HCT116 (cell line): Measurements from ENCODE around the gene ACTL10. TPM values are rescaled to one million over a fixed set of nuclear protein-coding genes. Genes with fewer than 3 reads are reported as not detected.

ENCODE experiments used
- ATAC-seq: fragments of 200-7000 bp; cut with Tn5 transposase; 2 replicates; pipeline ENCODE4 v1.9.1; 2020; ENCODE audit warnings: mild to moderate bottlenecking, moderate library complexity
- BruUV-seq: library from RNA; stranded (reverse); fragments of 400-500 nt; replicated peaks from 2 replicates; lab custom pipeline; 2021; lab: Mats Ljungman, UMichigan
- CTCF ChIA-PET: fragments of 300-600 bp; sonication (Branson Sonifier 250); formaldehyde crosslinking; loops from one replicate; lab custom pipeline; 2021; ENCODE audit warnings: antibody characterized with exemption; lab: Charles Lee
- POLR2A ChIA-PET: fragments of 300-600, 350-600 bp; sonication (Branson Sonifier 250); formaldehyde crosslinking; loops from one replicate; lab custom pipeline; 2021; ENCODE audit warnings: antibody characterized with exemption; lab: Charles Lee
- RAD21 ChIA-PET, 2 experiments: fragments of 300-600 bp; sonication (Branson Sonifier 250); formaldehyde crosslinking; loops; one replicate each; lab custom pipeline; 2023; ENCODE audit warnings: low total read pairs in 2 of 2; ENCODE audit not compliant: uncharacterized antibody in 2 of 2, unreplicated experiment in 2 of 2, low non-redundant PET in 1 of 2; lab: Charles Lee
- DNase-seq: peaks from one replicate; pipeline ENCODE4 v3.0.0-alpha.2; 2010; ENCODE audit warnings: low read depth, low spot score
- H2AFZ ChIP-seq: fragments of 200-600 bp; shearing (Covaris generic), sonication (generic); 2 replicates; pipeline ENCODE4 v1.6.1; 2017; ENCODE audit warnings: low read depth, mixed run types, mixed read lengths, antibody characterized with exemption, low read length; ENCODE audit not compliant: poor library complexity, severe bottlenecking
- H3K27ac ChIP-seq: 2 replicates; pipeline ENCODE4 v1.5.1; 2012; ENCODE audit warnings: low read depth, low read length
- H3K27me3 ChIP-seq: fragments of 200-600 bp; sonication (generic); 2 replicates; pipeline ENCODE4 v1.6.1; 2016; ENCODE audit warnings: mixed run types, low read length, mixed read lengths; ENCODE audit not compliant: insufficient read depth
- H3K36me3 ChIP-seq, 2 experiments: fragments of 200-500 bp in 1 of 2; fragments of 200-600 bp in 1 of 2; sonication (Bioruptor generic) in 1 of 2; sonication (generic) in 1 of 2; 2 replicates each; pipeline versions ENCODE4 v1.5.1 to v1.6.1; 2014 to 2016; ENCODE audit warnings: low read length in 2 of 2, inconsistent platforms in 1 of 2, mixed read lengths in 1 of 2, mixed run types in 1 of 2; ENCODE audit not compliant: insufficient read depth in 2 of 2, control insufficient read depth in 1 of 2
- H3K4me1 ChIP-seq, 2 experiments: fragments of 200-600 bp in 1 of 2; sonication (generic) in 1 of 2; 2 replicates each; pipeline versions ENCODE4 v1.5.1 to v1.6.1; 2012 to 2017; ENCODE audit warnings: low read length in 2 of 2, inconsistent platforms in 1 of 2, mild to moderate bottlenecking in 1 of 2, mixed read lengths in 1 of 2, mixed run types in 1 of 2, moderate library complexity in 1 of 2; ENCODE audit not compliant: insufficient read depth in 2 of 2, control insufficient read depth in 1 of 2
- H3K4me2 ChIP-seq: fragments of 200-600 bp; sonication (generic); 2 replicates; pipeline ENCODE4 v1.6.1; 2017; ENCODE audit warnings: mixed run types, low read length, mixed read lengths
- H3K4me3 ChIP-seq, 2 experiments: fragments of 200-600 bp in 1 of 2; sonication (generic) in 1 of 2; replicated peaks in 1 of 2; 2 replicates each; pipeline ENCODE4 v1.5.1; 2011 to 2016; ENCODE audit warnings: low read length in 2 of 2, control low read depth in 1 of 2, low read depth in 1 of 2, mild to moderate bottlenecking in 1 of 2, mixed read lengths in 1 of 2, mixed run types in 1 of 2
- H3K79me2 ChIP-seq: fragments of 200-600 bp; sonication (generic); 2 replicates; pipeline ENCODE4 v1.6.1; 2017; ENCODE audit warnings: mild to moderate bottlenecking, mixed run types, low read length, moderate library complexity, mixed read lengths; ENCODE audit not compliant: insufficient read depth
- H3K9ac ChIP-seq: fragments of 200-600 bp; sonication (generic); 2 replicates; pipeline ENCODE4 v1.6.1; 2016; ENCODE audit warnings: low read length, mixed read lengths
- H3K9me2 ChIP-seq: fragments of 200-600 bp; sonication (generic), shearing (Covaris generic); 2 replicates; pipeline ENCODE4 v1.6.1; 2017; ENCODE audit warnings: mixed run types, mild to moderate bottlenecking, moderate library complexity; ENCODE audit not compliant: insufficient read depth
- H3K9me3 ChIP-seq, 2 experiments: fragments of 200-500 bp in 1 of 2; fragments of 200-600 bp in 1 of 2; sonication (Bioruptor generic) in 1 of 2; sonication (generic) in 1 of 2; 2 replicates each; pipeline ENCODE4 v1.6.1; 2014 to 2017; ENCODE audit warnings: low read length in 2 of 2, mixed read lengths in 2 of 2, inconsistent platforms in 1 of 2, low read depth in 1 of 2, mild to moderate bottlenecking in 1 of 2, mixed run types in 1 of 2, moderate library complexity in 1 of 2; ENCODE audit not compliant: control insufficient read depth in 1 of 2, insufficient read depth in 1 of 2
- H4K20me1 ChIP-seq: fragments of 200-600 bp; sonication (generic), shearing (Covaris generic); 2 replicates; pipeline ENCODE4 v1.6.1; 2017; ENCODE audit warnings: mixed run types, mild to moderate bottlenecking, moderate library complexity; ENCODE audit not compliant: insufficient read depth
- CBX3 ChIP-seq: IDR thresholded peaks from 2 replicates; pipeline ENCODE4 v1.6.1; 2012; ENCODE audit warnings: low read depth
- CEBPB ChIP-seq: IDR thresholded peaks from 2 replicates; pipeline ENCODE4 v1.6.1; 2012; ENCODE audit warnings: low read depth
- ELF1 ChIP-seq: IDR thresholded peaks from 2 replicates; pipeline ENCODE4 v1.6.1; 2012; ENCODE audit warnings: low read depth, borderline replicate concordance
- EZH2 ChIP-seq: fragments of 200-600 bp; sonication (generic); IDR thresholded peaks from 2 replicates; pipeline ENCODE4 v1.6.1; 2017; ENCODE audit warnings: antibody characterized with exemption, mixed run types
- EZH2phosphoT487 ChIP-seq: fragments of 200-600 bp; IDR thresholded peaks from 2 replicates; pipeline ENCODE4 v1.6.1; 2018; ENCODE audit warnings: antibody characterized with exemption, borderline replicate concordance
- FOSL1 ChIP-seq: IDR thresholded peaks from 2 replicates; pipeline ENCODE4 v1.6.1; 2012; ENCODE audit warnings: low read depth
- JUND ChIP-seq: IDR thresholded peaks from 2 replicates; pipeline ENCODE4 v1.6.1; 2012
- POLR2A ChIP-seq: IDR thresholded peaks from 2 replicates; pipeline ENCODE4 v1.7.0; 2011; ENCODE audit warnings: borderline replicate concordance; ENCODE audit not compliant: insufficient read depth, insufficient read length; ENCODE audit errors: extremely low read depth
- POLR2AphosphoS5 ChIP-seq: IDR thresholded peaks from 2 replicates; pipeline ENCODE4 v1.6.1; 2011; ENCODE audit warnings: mild to moderate bottlenecking, low read depth, low read length, moderate library complexity
- SIN3A ChIP-seq: IDR thresholded peaks from 2 replicates; pipeline ENCODE4 v1.6.1; 2012; ENCODE audit warnings: low read depth
- SRF ChIP-seq: IDR thresholded peaks from 2 replicates; pipeline ENCODE4 v1.6.1; 2012; ENCODE audit warnings: low read depth
- TCF7L2 ChIP-seq: IDR thresholded peaks from 2 replicates; pipeline ENCODE4 v1.7.0; 2011; ENCODE audit warnings: borderline replicate concordance, inconsistent platforms; ENCODE audit not compliant: insufficient read depth, insufficient read length; ENCODE audit errors: extremely low read depth
- YY1 ChIP-seq: IDR thresholded peaks from 2 replicates; pipeline ENCODE4 v1.6.1; 2011; ENCODE audit warnings: low read length, low read depth, moderate library complexity, mild to moderate bottlenecking; ENCODE audit not compliant: insufficient replicate concordance; ENCODE audit errors: extremely low read depth
- ZFX ChIP-seq: fragments of 450-650 bp; IDR thresholded peaks from 2 replicates; pipeline ENCODE4 v1.6.1; 2017
- ZNF274 ChIP-seq: fragments of 200-500 bp; sonication (Bioruptor generic); IDR thresholded peaks from 2 replicates; pipeline ENCODE4 v1.6.1; 2014; ENCODE audit warnings: mild to moderate bottlenecking, low read depth, low read length, inconsistent platforms
- intact Hi-C: fragments of 100-400 bp; cut with micrococcal nuclease; formaldehyde crosslinking; loops from 2 replicates; pipeline ENCODE4 v1.10.0; 2022
- total RNA-seq: library from RNA; stranded (reverse); gene quantifications from one replicate; pipeline ENCODE4 v1.2.1, GENCODE V29; 2021; ENCODE audit not compliant: unreplicated experiment
- TF ChIP-seq, protein P1 (sequence below): IDR thresholded peaks from 2 replicates; pipeline ENCODE4 v1.6.1; 2012
- TF ChIP-seq, protein P2 (sequence below), 3 experiments: fragments of 200-600 bp in 1 of 3; sonication (generic) in 1 of 3; IDR thresholded peaks in 2 of 3; conservative IDR thresholded peaks in 1 of 3; 2 replicates each; pipeline ENCODE4 v1.5.1; 2012 to 2017; ENCODE audit warnings: low read depth in 2 of 3, low read length in 2 of 3, antibody characterized with exemption in 1 of 3, borderline replicate concordance in 1 of 3, control low read depth in 1 of 3, mild to moderate bottlenecking in 1 of 3, mixed read lengths in 1 of 3, mixed run types in 1 of 3, moderate library complexity in 1 of 3; ENCODE audit not compliant: insufficient read depth in 1 of 3

Gene ACTL10
- total RNA-seq, 1 experiment from 2014 or later, result 0.22 TPM

DNA sequence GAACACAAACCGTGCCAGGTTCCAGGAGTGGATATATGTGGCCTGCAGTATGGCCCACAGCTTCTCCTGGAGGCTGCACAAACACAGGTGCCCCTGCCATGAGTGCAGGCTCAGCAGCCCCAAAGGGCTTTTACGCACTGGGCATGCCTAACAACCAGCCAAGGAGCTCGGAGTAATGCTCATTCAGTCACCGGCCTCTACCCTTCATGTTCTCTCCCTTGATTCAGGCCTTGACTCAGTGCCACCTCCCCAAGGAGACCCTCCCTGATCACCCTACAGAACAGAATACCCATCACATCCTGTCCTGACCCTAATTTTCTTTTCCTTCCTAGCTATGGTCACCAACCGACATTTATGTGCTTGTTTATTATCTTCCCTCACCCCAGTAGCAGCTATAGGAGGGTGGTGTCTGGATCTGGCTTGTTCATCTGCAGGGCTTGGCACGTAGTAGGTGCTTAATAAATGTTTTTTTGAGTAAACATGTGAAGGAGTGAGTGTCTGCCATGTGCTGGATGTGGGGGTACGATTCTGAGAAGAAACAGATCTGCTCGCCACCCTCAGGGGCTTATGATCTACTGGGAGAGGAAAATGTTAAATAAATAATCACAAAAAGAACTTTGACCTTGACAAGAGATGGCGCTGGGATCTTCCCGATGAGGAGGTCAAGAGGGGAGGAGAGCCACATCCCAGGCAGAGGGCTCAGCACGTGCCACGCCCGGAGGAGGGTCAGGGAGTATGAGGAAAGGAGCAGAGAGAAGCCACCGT is 44.1 kb downstream of the ACTL10 start:
- CTCF ChIA-PET, result no interaction called here
- intact Hi-C loops, result no loop called here
- Histone ChIP-seq H3K79me2 (no peaks in the 10 kb centered on the region), H3K4me2 (peak overlapping the region; percentile 38), H3K9ac (no peak overlapping the region), H3K9me3 (no peaks in the 10 kb centered on the region), H4K20me1 (no peaks in the 10 kb centered on the region), H3K9me2 (no peaks in the 10 kb centered on the region), H2AFZ (no peak overlapping the region), H3K27ac (0 out of 2 replicates have a peak overlapping the region, but pooled peaks have one; percentile 9), H3K4me1 (peaks cover 4 to 23% of the 10 kb centered on the region in 2 experiments; a peak in 3 of 4 replicates), H3K27me3 (no peaks in the 10 kb centered on the region), H3K36me3 (0 out of 4 replicates have a peak, but pooled peaks cover 0 to 5% of the 10 kb centered on the region in 2 experiments), H3K4me3 (no peak overlapping the region)
- no peak for ATAC-seq
- TF ChIP-seq FOSL1 (no peak), JUND (no peak), CBX3 (no peak), EZH2phosphoT487 (no peak), POLR2AphosphoS5 (no peak), ZNF274 (no peak), EZH2 (no peak)
- TF ChIP-seq, protein P1, sequence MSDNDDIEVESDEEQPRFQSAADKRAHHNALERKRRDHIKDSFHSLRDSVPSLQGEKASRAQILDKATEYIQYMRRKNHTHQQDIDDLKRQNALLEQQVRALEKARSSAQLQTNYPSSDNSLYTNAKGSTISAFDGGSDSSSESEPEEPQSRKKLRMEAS, result no peak
- POLR2A ChIA-PET, result no interaction called here
- DNase-seq, result no peak
- RAD21 ChIA-PET, result no interaction called here
- BruUV-seq, result no TSS peak

DNA sequence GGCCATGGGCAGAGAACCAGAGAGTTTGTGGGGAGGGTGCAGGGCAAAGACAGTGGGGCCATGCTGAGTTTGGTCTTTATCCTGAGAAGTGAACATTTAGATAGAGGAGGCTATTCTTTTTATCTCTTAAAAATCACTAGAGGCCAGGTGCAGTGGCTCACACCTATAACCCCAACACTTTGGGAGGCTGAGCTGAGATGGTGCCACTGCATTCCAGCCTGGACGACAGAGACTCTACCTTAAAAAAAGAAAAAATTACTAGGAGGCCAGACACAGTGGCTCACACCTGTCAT is 44.6 kb downstream of the ACTL10 start:
- ChIA-PET CTCF (no interaction called here), POLR2A (no interaction called here)

More for the DNA sequence above, 44.6 kb downstream of the ACTL10 start:
- intact Hi-C loops, result no loop called here
- Histone ChIP-seq H3K9ac (no peak overlapping the region), H3K4me1 (peaks cover 4 to 23% of the 10 kb centered on the region in 2 experiments; a peak in 3 of 4 replicates), H3K79me2 (no peaks in the 10 kb centered on the region), H3K27me3 (no peaks in the 10 kb centered on the region), H3K4me3 (no peak overlapping the region), H3K9me3 (no peaks in the 10 kb centered on the region), H3K27ac (0 out of 2 replicates have a peak overlapping the region, but pooled peaks have one; percentile 9), H3K9me2 (no peaks in the 10 kb centered on the region), H4K20me1 (no peaks in the 10 kb centered on the region), H3K36me3 (0 out of 4 replicates have a peak, but pooled peaks cover 0 to 5% of the 10 kb centered on the region in 2 experiments), H3K4me2 (no peak overlapping the region), H2AFZ (no peak overlapping the region)
- RAD21 ChIA-PET, result no interaction called here
- TF ChIP-seq YY1, result no peak
- TF ChIP-seq SRF, result no peak
- TF ChIP-seq CEBPB, result no peak
- TF ChIP-seq CBX3, result no peak
- TF ChIP-seq ZFX, result no peak
- no peak for TF ChIP-seq ZNF274
- no peak for TF ChIP-seq SIN3A
- TF ChIP-seq ELF1, result no peak
- TF ChIP-seq, protein P2, sequence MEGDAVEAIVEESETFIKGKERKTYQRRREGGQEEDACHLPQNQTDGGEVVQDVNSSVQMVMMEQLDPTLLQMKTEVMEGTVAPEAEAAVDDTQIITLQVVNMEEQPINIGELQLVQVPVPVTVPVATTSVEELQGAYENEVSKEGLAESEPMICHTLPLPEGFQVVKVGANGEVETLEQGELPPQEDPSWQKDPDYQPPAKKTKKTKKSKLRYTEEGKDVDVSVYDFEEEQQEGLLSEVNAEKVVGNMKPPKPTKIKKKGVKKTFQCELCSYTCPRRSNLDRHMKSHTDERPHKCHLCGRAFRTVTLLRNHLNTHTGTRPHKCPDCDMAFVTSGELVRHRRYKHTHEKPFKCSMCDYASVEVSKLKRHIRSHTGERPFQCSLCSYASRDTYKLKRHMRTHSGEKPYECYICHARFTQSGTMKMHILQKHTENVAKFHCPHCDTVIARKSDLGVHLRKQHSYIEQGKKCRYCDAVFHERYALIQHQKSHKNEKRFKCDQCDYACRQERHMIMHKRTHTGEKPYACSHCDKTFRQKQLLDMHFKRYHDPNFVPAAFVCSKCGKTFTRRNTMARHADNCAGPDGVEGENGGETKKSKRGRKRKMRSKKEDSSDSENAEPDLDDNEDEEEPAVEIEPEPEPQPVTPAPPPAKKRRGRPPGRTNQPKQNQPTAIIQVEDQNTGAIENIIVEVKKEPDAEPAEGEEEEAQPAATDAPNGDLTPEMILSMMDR (IDR thresholded peaks at IDR 0.05 in 2 of 3, conservative IDR thresholded peaks at IDR 0.05 in 1 of 3; ENCODE audit: borderline replicate concordance in 1 of 3, insufficient read depth in 1 of 3, low read depth in 2 of 3, low read length in 2 of 3), result no peak
- TF ChIP-seq, protein P1, result no peak
- TF ChIP-seq EZH2phosphoT487, result no peak
- TF ChIP-seq TCF7L2, result no peak
- TF ChIP-seq POLR2A, result no peak
- TF ChIP-seq POLR2AphosphoS5, result no peak
- BruUV-seq, result no TSS peak
- no peak for DNase-seq
- no peak for ATAC-seq
